GM10266 (cell line): Measurements from ENCODE around the gene SYT13.

Source experiments
- DNase-seq: peaks from one replicate; pipeline ENCODE4 v3.0.0; 2012; ENCODE audit errors: extremely low spot score
- TF ChIP-seq, protein P1 (sequence below): IDR thresholded peaks from 2 replicates; pipeline ENCODE4 v1.5.1; 2012; ENCODE audit warnings: mild to moderate bottlenecking, low read depth; ENCODE audit not compliant: control insufficient read depth, insufficient read depth; ENCODE audit errors: missing control alignments

The SYT13 gene

DNA sequence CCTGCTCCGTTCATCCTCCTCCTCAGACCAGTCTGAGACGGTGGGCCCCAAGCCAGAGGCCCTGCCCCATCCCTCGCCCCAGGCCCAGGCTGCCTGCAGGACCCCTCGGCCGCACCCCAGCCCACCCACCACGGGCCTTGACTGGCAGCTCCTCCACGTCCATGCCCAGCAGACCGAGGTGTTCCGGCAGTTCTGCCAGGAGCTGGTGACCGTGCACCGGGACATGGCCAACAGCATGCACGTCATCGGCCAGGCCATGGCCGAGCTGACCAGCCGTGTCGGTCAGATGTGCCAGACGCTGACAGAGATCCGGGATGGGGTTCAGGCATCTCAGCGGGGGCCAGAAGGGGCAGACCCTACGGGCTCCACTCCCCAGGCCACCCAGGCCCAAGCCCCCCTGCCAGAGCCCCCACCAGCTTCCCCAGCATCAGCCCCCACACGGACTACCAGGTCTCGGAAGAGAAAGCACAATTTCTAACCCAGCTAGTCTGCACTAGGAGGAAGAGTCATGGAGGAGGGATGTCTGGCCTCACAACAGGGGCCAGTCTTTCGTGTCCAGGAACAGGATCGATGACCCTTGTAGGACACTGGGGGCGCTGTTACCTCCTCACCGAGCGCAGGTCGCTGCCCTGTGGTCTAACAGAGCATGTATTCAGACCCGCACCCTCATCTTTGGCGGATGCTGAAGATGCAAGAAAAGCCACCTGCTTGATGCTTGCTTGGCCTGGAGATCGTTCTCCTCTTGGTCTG is 73.4 kb downstream of the SYT13 start:
- TF ChIP-seq, protein P1, sequence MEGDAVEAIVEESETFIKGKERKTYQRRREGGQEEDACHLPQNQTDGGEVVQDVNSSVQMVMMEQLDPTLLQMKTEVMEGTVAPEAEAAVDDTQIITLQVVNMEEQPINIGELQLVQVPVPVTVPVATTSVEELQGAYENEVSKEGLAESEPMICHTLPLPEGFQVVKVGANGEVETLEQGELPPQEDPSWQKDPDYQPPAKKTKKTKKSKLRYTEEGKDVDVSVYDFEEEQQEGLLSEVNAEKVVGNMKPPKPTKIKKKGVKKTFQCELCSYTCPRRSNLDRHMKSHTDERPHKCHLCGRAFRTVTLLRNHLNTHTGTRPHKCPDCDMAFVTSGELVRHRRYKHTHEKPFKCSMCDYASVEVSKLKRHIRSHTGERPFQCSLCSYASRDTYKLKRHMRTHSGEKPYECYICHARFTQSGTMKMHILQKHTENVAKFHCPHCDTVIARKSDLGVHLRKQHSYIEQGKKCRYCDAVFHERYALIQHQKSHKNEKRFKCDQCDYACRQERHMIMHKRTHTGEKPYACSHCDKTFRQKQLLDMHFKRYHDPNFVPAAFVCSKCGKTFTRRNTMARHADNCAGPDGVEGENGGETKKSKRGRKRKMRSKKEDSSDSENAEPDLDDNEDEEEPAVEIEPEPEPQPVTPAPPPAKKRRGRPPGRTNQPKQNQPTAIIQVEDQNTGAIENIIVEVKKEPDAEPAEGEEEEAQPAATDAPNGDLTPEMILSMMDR = no peak
- no peak for DNase-seq

GRCh38 chr11:45211732-45212131 is 74.4 kb downstream of the SYT13 start:
- TF ChIP-seq, protein P1 = no peak

GRCh38 chr11:45210846-45211245 is 75.3 kb downstream of the SYT13 start:
- TF ChIP-seq, protein P1 = no peak
- DNase-seq = no peak

More at GRCh38 chr11:45211732-45212131, 74.4 kb downstream of the SYT13 start:
- DNase-seq = no peak

- TF ChIP-seq, protein P1 = no peak
- peak; percentile 57 for DNase-seq
Measured at GRCh38 chr11:45209891-45210699, 76.0 kb downstream of the SYT13 start.

- TF ChIP-seq, protein P1 = no peak
- DNase-seq = no peak
Measured at GRCh38 chr11:45209000-45209879, 76.9 kb downstream of the SYT13 start.

DNA sequence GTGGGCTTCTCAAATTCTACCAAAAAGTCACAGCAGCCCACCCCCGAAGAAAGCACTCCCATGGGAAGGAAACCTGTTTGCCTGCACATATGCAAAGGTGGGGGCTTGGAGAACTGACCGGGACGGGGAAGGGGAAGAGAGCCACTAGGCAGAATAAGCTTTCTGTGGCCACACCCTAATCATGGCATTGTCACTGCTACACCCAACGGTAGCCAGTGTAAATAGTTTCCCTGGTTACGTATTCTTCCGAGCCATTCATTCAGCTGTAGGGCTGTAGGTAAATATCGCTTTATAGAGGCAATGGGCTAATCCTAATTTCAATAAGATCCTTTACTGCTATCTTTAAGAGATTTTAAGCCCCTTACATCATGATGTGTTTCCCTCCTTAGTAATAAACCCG is 78.0 kb downstream of the SYT13 start:
- TF ChIP-seq, protein P1 = no peak
- no peak for DNase-seq
